Stimulated activated naive CD8-positive, alpha-beta T cell treated with anti-CD3 and anti-CD28 coated beads, Interleukin-15, Interleukin-2, amounts not matched to agents 100 U/mL and 50 U/mL, for 24 hours (primary cell): ENCODE data around the gene SMOC2.
"Not testable (repeated sequence)": the region's sequence is repeated elsewhere in the genome, so short reads cannot be mapped to it uniquely, and the experiment has no call there.

Experiments used
- ATAC-seq: fragments of 150-1000 bp; cut with Tn5 transposase; one replicate; pipeline ENCODE4 v1.10.0; 2021
- DNase-seq: peaks from one replicate; pipeline ENCODE4 v3.0.0; 2021

SMOC2 gene

GRCh38 chr6:168518348-168518745 lies 77.4 kb downstream of the SMOC2 start:
- ATAC-seq (no peak), DNase-seq (no peak)

GRCh38 chr6:168518867-168519266 lies 77.9 kb downstream of the SMOC2 start:
- ATAC-seq (no peak), DNase-seq (no peak)

GRCh38 chr6:168520233-168520632 lies 79.2 kb downstream of the SMOC2 start:
- DNase-seq (no peak), ATAC-seq (no peak)

GRCh38 chr6:168524571-168525001 lies 83.6 kb downstream of the SMOC2 start:
- DNase-seq (no peak), ATAC-seq (no peak)

- ATAC-seq (no peak), DNase-seq (no peak)
Measured at GRCh38 chr6:168525114-168525513, 84.1 kb downstream of the SMOC2 start.

GRCh38 chr6:168525926-168526630 lies 85.1 kb downstream of the SMOC2 start:
- DNase-seq (no peak), ATAC-seq (no peak)

GRCh38 chr6:168526841-168527281 lies 85.9 kb downstream of the SMOC2 start:
- no peak for DNase-seq

GRCh38 chr6:168527451-168528210 lies 86.6 kb downstream of the SMOC2 start:
- ATAC-seq (no peak), DNase-seq (no peak)

More at GRCh38 chr6:168526841-168527281, 85.9 kb downstream of the SMOC2 start:
- no peak for ATAC-seq

GRCh38 chr6:168528474-168529095 lies 87.6 kb downstream of the SMOC2 start:
- DNase-seq = no peak
- no peak for ATAC-seq

- no peak for DNase-seq
- ATAC-seq = no peak
Measured at GRCh38 chr6:168529214-168529613, 88.2 kb downstream of the SMOC2 start.

- DNase-seq (no peak), ATAC-seq (peak; percentile 28)
Measured at GRCh38 chr6:168530653-168531071, 89.7 kb downstream of the SMOC2 start.

GRCh38 chr6:168532070-168532469 lies 91.1 kb downstream of the SMOC2 start:
- DNase-seq = no peak
- ATAC-seq = no peak

- ATAC-seq = no peak
- no peak for DNase-seq
Measured at GRCh38 chr6:168533414-168533813, 92.4 kb downstream of the SMOC2 start.

- DNase-seq (no peak), ATAC-seq (no peak)
Measured at GRCh38 chr6:168534265-168534664, 93.3 kb downstream of the SMOC2 start.

GRCh38 chr6:168535711-168536110 lies 94.7 kb downstream of the SMOC2 start:
- DNase-seq = no peak
- no peak for ATAC-seq

GRCh38 chr6:168536196-168536595 lies 95.2 kb downstream of the SMOC2 start:
- no peak for ATAC-seq

GRCh38 chr6:168536665-168537539 lies 95.9 kb downstream of the SMOC2 start:
- no peak for DNase-seq
- no peak for ATAC-seq

More at GRCh38 chr6:168536196-168536595, 95.2 kb downstream of the SMOC2 start:
- DNase-seq = no peak

GRCh38 chr6:168537540-168537884 lies 96.5 kb downstream of the SMOC2 start:
- ATAC-seq = no peak
- no peak for DNase-seq

GRCh38 chr6:168538188-168538891 lies 97.4 kb downstream of the SMOC2 start:
- ATAC-seq = not testable (repeated sequence)

GRCh38 chr6:168538892-168539811 lies 98.2 kb downstream of the SMOC2 start:
- ATAC-seq (peak; percentile 10), DNase-seq (no peak)

More at GRCh38 chr6:168538188-168538891, 97.4 kb downstream of the SMOC2 start:
- DNase-seq = not testable (repeated sequence)
